PFSK-1 (cell line): Measurements from ENCODE around the gene TRPM3.

ENCODE experiments used
- FOXP2 ChIP-seq: optimal IDR thresholded peaks from 2 replicates; pipeline ENCODE3; 2011; ENCODE audit warnings: borderline replicate concordance, control low read depth, inconsistent platforms; ENCODE audit not compliant: insufficient read depth; ENCODE audit errors: extremely low read length, extremely low read depth
- POLR2AphosphoS5 ChIP-seq: IDR thresholded peaks from 2 replicates; pipeline ENCODE4 v1.6.1; 2012; ENCODE audit warnings: low read depth, mild to moderate bottlenecking, control low read depth, low read length, moderate library complexity
- REST ChIP-seq, 2 experiments: IDR thresholded peaks; 2 replicates each; pipeline versions ENCODE4 v1.6.1 to v1.8.0; 2011 to 2012; ENCODE audit warnings: low read depth in 2 of 2, low read length in 2 of 2, control low read depth in 1 of 2, inconsistent platforms in 1 of 2, mild to moderate bottlenecking in 1 of 2, moderate library complexity in 1 of 2; ENCODE audit not compliant: insufficient read depth in 1 of 2
- SIN3A ChIP-seq: IDR thresholded peaks from 2 replicates; pipeline ENCODE4 v1.6.1; 2012; ENCODE audit warnings: mild to moderate bottlenecking, low read length, moderate library complexity, borderline replicate concordance; ENCODE audit not compliant: insufficient read depth
- TAF1 ChIP-seq: IDR thresholded peaks from 2 replicates; pipeline ENCODE4 v1.6.1; 2012; ENCODE audit warnings: low read length, control low read depth, borderline replicate concordance; ENCODE audit not compliant: insufficient read depth

GRCh38 chr9:70784456-70784855 lies 337.0 kb downstream of the TRPM3 start:
- TF ChIP-seq SIN3A: no peak
- TF ChIP-seq REST (IDR thresholded peaks at IDR 0.05; ENCODE audit: insufficient read depth in 1 of 2, low read depth in 2 of 2, low read length in 2 of 2): no peak
- no peak for TF ChIP-seq POLR2AphosphoS5
- no peak for TF ChIP-seq TAF1
- no peak for TF ChIP-seq FOXP2
